Measurements from ENCODE around the gene SRRM3.

- TF ChIP-seq CTCF (IDR thresholded peaks at IDR 0.05 in 8 of 11, conservative IDR thresholded peaks at IDR 0.05 in 3 of 11) (no peak), POLR2A (IDR thresholded peaks at IDR 0.05) (no peak)
Measured at GRCh38 chr7:76241141-76241540, 39.4 kb downstream of the SRRM3 start.
